Lung (tissue), 12 donors: ENCODE results near the gene DPH6. TPM values are rescaled to one million over a fixed set of nuclear protein-coding genes. Genes with fewer than 3 reads are reported as not detected.

ENCODE experiments used
- ATAC-seq: fragments of 200-7000 bp; cut with Tn5 transposase; one replicate; pipeline ENCODE4 v1.9.1; 2020; ENCODE audit warnings: moderate number of reproducible peaks; ENCODE audit not compliant: insufficient read depth, low FRiP score
- DNase-seq, 3 donors: peaks; one replicate each; pipeline ENCODE4 v3.0.0-alpha.2; 2013 to 2017
- H3K27ac ChIP-seq, 2 donors: one replicate each; pipeline ENCODE4 v1.5.1; 2013; ENCODE audit warnings: mild to moderate bottlenecking in 2 of 2, moderate library complexity in 2 of 2, control low read depth in 1 of 2, inconsistent platforms in 1 of 2, low read depth in 1 of 2, low read length in 1 of 2
- H3K27me3 ChIP-seq, 3 donors: one replicate each; pipeline ENCODE4 v1.5.1; 2013; ENCODE audit warnings: low read length in 2 of 3; ENCODE audit not compliant: control insufficient read depth in 3 of 3, insufficient read depth in 3 of 3
- H3K36me3 ChIP-seq, 4 donors: one replicate each; pipeline ENCODE4 v1.5.1; 2013; ENCODE audit warnings: low read length in 4 of 4, mild to moderate bottlenecking in 1 of 4, moderate library complexity in 1 of 4; ENCODE audit not compliant: control insufficient read depth in 4 of 4, insufficient read depth in 4 of 4
- H3K4me1 ChIP-seq, 5 donors: one replicate each; pipeline ENCODE4 v1.5.1; 2013; ENCODE audit warnings: low read length in 5 of 5, mild to moderate bottlenecking in 2 of 5, moderate library complexity in 1 of 5; ENCODE audit not compliant: control insufficient read depth in 5 of 5, insufficient read depth in 5 of 5
- H3K4me3 ChIP-seq: one replicate; pipeline ENCODE4 v1.5.1; 2013; ENCODE audit warnings: mild to moderate bottlenecking, control low read depth, moderate library complexity
- H3K9ac ChIP-seq, 2 donors: one replicate each; pipeline ENCODE4 v1.5.1; 2013; ENCODE audit warnings: low read length in 2 of 2, control low read depth in 1 of 2; ENCODE audit not compliant: insufficient read depth in 1 of 2
- H3K9me3 ChIP-seq, 4 donors: one replicate each; pipeline ENCODE4 v1.5.1; 2013; ENCODE audit warnings: low read length in 3 of 4, mild to moderate bottlenecking in 1 of 4, moderate library complexity in 1 of 4; ENCODE audit not compliant: control insufficient read depth in 4 of 4, insufficient read depth in 3 of 4
- whole genome bisulfite sequencing, 2 donors: extraction: QIAGEN DNeasy Blood & Tissue Kit; methylation state at CpG; one replicate each; pipeline ENCODE4 v1.1.7; 2013; 5-methylcytosine and 5-hydroxymethylcytosine counted together
- polyA plus RNA-seq, 2 donors: library from polyadenylated mRNA; stranded (reverse); fragments of 200-250 nt; gene quantifications; one replicate each; pipeline ENCODE4 v1.2.1, GENCODE V29; 2013
- total RNA-seq, 2 donors: library from RNA; depleted of rRNA in 1 of 2; stranded (reverse); fragments of >200 nt in 1 of 2; gene quantifications; one replicate each; pipeline ENCODE4 v1.2.1, GENCODE V29; 2014 to 2021
- TF ChIP-seq, protein P1 (sequence below): IDR thresholded peaks from 2 replicates; pipeline ENCODE4 v1.5.1; 2012; ENCODE audit warnings: mild to moderate bottlenecking; ENCODE audit errors: control extremely low read depth, extremely low read depth
- donor health status: control.
- donor health status: control.
- donor health status: Bipolar disorder and iron deficiency.
- donor health status: healthy.
- donor health status: DM: yes; HTN: yes; CAD: no.

DPH6 gene
- total and polyA plus RNA-seq, 4 donors = 5.5 to 55.1 (median 14.8) TPM

DNA sequence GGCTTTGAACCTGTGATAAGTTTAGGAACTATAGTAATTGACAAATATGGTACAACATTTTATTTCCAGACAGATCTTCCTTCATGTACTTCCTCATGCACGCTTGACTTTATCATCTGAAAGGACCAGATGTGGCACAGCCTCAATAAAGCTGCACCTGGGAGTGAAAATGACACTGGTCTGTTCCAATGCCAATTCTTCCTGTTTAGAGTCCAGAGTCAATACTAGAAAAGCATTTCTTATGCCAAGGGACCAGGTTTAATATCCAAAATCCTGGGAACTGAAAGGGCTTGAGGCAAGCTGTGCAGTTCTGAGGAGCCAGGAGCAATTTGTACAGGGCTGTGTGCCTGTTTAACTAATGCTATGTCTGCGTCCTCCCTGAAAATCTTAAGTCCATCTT lies 15.3 kb downstream of the DPH6 start:
- no peaks in the 10 kb centered on the region for H3K9me3 ChIP-seq
- H3K9ac ChIP-seq = no peak overlapping the region
- no peak overlapping the region for H3K4me3 ChIP-seq
- peaks cover 0 to 4% (median 2%) of the 10 kb centered on the region in 4 donors for H3K36me3 ChIP-seq
- H3K4me1 ChIP-seq = peaks cover 0 to 2% (median 0%) of the 10 kb centered on the region in 5 donors
- DNase-seq = no peak
- no peak for ATAC-seq
- H3K27me3 ChIP-seq = no peaks in the 10 kb centered on the region
- TF ChIP-seq, protein P1, sequence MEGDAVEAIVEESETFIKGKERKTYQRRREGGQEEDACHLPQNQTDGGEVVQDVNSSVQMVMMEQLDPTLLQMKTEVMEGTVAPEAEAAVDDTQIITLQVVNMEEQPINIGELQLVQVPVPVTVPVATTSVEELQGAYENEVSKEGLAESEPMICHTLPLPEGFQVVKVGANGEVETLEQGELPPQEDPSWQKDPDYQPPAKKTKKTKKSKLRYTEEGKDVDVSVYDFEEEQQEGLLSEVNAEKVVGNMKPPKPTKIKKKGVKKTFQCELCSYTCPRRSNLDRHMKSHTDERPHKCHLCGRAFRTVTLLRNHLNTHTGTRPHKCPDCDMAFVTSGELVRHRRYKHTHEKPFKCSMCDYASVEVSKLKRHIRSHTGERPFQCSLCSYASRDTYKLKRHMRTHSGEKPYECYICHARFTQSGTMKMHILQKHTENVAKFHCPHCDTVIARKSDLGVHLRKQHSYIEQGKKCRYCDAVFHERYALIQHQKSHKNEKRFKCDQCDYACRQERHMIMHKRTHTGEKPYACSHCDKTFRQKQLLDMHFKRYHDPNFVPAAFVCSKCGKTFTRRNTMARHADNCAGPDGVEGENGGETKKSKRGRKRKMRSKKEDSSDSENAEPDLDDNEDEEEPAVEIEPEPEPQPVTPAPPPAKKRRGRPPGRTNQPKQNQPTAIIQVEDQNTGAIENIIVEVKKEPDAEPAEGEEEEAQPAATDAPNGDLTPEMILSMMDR = no peak
- WGBS, 2 donors = 91 to 100% methylated on average over 2 of the region's 2 CpGs
- H3K27ac ChIP-seq = no peak overlapping the region

DNA sequence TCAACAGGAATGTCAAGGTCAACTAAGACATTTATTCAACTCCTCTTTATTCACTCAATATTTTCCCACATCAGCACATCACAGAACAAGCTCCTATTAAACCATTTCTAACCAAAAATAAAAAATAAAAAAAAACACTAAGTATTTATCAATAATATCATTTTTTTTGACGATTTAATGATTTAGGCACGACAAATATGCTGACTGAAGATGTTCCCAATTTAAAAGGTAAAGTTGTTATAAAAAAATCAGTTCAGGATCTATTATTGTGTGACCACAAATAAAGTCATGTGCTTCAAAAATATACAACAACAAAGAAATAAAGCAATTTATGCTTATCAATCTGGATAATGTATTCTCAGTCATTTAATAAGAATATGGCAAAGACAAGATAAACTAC lies 16.2 kb downstream of the DPH6 start:
- H3K4me1 ChIP-seq = peaks cover 0 to under 1% (median 0%) of the 10 kb centered on the region in 5 donors
- DNase-seq (no peak), ATAC-seq (no peak)
- H3K4me3 ChIP-seq = no peak overlapping the region
- H3K36me3 ChIP-seq = peaks cover 0 to 4% (median 2%) of the 10 kb centered on the region in 4 donors
- H3K27ac ChIP-seq = no peak overlapping the region
- H3K9ac ChIP-seq = no peak overlapping the region
- no peaks in the 10 kb centered on the region for H3K9me3 ChIP-seq
- WGBS, 2 donors = 97 to 98% methylated on average over 2 of the region's 2 CpGs
- no peaks in the 10 kb centered on the region for H3K27me3 ChIP-seq
- TF ChIP-seq, protein P1 = no peak

DNA sequence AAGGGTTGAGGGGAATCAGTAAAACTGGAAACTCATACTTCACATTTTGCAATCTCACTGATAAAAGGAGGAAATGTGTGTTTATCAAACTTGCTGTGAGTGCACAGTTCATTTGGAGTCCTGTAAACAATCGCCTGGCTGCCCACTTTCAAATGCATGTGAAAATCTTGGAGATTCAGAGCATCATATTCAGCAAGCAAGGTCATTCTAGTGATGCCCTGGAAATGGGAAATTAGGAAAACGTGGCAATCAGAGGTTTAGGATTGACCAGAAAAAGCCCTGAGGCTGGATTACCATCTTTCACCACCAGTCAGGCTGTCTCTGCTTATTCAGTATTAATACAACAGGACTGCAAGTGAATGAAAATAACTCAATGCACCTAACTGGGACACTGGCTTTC lies 23.9 kb downstream of the DPH6 start:
- TF ChIP-seq, protein P1 = no peak
- H3K36me3 ChIP-seq = no peaks in the 10 kb centered on the region
- H3K9ac ChIP-seq = no peak overlapping the region
- H3K27ac ChIP-seq = no peak overlapping the region
- no peaks in the 10 kb centered on the region for H3K27me3 ChIP-seq
- no peaks in the 10 kb centered on the region for H3K9me3 ChIP-seq
- 48 to 55% methylated on average over 2 of the region's 2 CpGs for WGBS, 2 donors
- ATAC-seq (no peak), DNase-seq (peak in 2 of 3 donors; percentile 50 to 65)
- no peak overlapping the region for H3K4me3 ChIP-seq
- H3K4me1 ChIP-seq = peaks cover 0 to 13% (median 0%) of the 10 kb centered on the region in 5 donors

DNA sequence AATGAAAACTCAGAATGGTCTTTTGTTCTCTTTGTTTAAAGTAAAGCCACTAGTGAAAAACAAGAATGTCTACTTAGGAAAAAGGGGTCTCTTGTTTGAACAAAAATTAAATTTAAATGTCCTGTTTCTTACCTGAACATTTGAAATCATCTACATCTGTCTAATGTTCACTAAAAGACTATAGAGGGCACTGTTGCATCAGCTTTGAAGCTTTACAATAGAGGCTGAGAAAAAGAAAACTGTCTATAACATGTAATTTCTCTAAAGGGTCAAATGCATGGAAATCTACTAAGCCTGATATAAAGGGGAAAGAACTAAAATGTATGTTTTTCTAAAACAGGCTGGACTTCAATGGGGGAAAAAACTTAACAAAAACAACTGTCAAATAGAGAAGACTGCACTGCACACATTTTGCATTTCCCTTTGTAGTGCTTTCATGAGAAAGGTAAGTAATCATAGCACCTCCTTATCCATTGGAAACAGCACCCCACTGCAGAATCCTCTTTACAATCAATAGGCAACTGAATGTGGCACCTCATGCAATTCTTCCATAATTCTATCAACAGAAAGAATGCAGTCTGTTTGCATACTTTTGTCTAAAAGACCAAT lies 26.3 kb downstream of the DPH6 start:
- Histone ChIP-seq H3K27ac (no peak overlapping the region), H3K36me3 (no peaks in the 10 kb centered on the region), H3K4me3 (no peak overlapping the region), H3K27me3 (no peaks in the 10 kb centered on the region), H3K4me1 (peaks cover 0 to 13% (median 0%) of the 10 kb centered on the region in 5 donors), H3K9ac (no peak overlapping the region), H3K9me3 (no peaks in the 10 kb centered on the region)
- ATAC-seq (peak; percentile 58), DNase-seq (peak in 2 of 3 donors; percentile 79 to 83)
- TF ChIP-seq, protein P1 = peak; percentile 30
